ENCODE data around the gene HNF4A. TPM values are rescaled to one million over a fixed set of nuclear protein-coding genes. Genes with fewer than 3 reads are reported as not detected.
A peak's percentile ranks its signal among the peaks of the same experiment; 100 is the strongest.

HNF4A gene
- total and polyA plus RNA-seq, 2 of the 13 experiments (the other 11 are each of a cell fraction or from before 2014, with no cell fraction given) = 80.9 to 169 TPM

- no peak for TF ChIP-seq ZNF597 (CRISPR knock-in tag; IDR thresholded peaks at IDR 0.05)
- TF ChIP-seq IRF9 (CRISPR knock-in tag; IDR thresholded peaks at IDR 0.05; ENCODE audit: borderline replicate concordance) = no peak
- peak; percentile 64; the same call in 1 of the 2 replicates for TF ChIP-seq E2F2 (CRISPR knock-in tag; IDR thresholded peaks at IDR 0.05; ENCODE audit: borderline replicate concordance)
- no peak for TF ChIP-seq ZMYM2 (CRISPR knock-in tag; IDR thresholded peaks at IDR 0.05)
- no peak for TF ChIP-seq HHEX (CRISPR knock-in tag; IDR thresholded peaks at IDR 0.05)
- TF ChIP-seq ZNF256 (CRISPR knock-in tag; conservative IDR thresholded peaks at IDR 0.05) = peak; percentile 75; the same call in 1 of the 2 replicates
- TF ChIP-seq ZNF350 (CRISPR knock-in tag; IDR thresholded peaks at IDR 0.05; ENCODE audit: borderline replicate concordance, low read depth) = no peak
- TF ChIP-seq KIAA2018 (CRISPR knock-in tag; IDR thresholded peaks at IDR 0.05; ENCODE audit: borderline replicate concordance) = no peak
- no peak; the same call in 1 of the 2 replicates for TF ChIP-seq ZNF550 (CRISPR knock-in tag; IDR thresholded peaks at IDR 0.05; ENCODE audit: borderline replicate concordance)
- no peak for TF ChIP-seq HDAC6 (IDR thresholded peaks at IDR 0.05; ENCODE audit: low read depth, low read length)
- no peak for TF ChIP-seq ELF4 (CRISPR knock-in tag; IDR thresholded peaks at IDR 0.05; ENCODE audit: borderline replicate concordance)
- no peak for TF ChIP-seq ZBTB20 (CRISPR knock-in tag; IDR thresholded peaks at IDR 0.05; ENCODE audit: borderline replicate concordance, low read depth)
- 0 out of 2 replicates have a peak, but pooled peaks have one; percentile 77 for TF ChIP-seq ZNF776 (CRISPR knock-in tag; IDR thresholded peaks at IDR 0.05)
- no peak for TF ChIP-seq SUZ12 (IDR thresholded peaks at IDR 0.05; ENCODE audit: low read depth, low read length)
These were observed 46.4 kb downstream of the HNF4A start (continued) for GRCh38 chr20:44401770-44402390.
